SKM-1 (cell line): Measurements from ENCODE around the gene TGFBRAP1.
A peak's percentile ranks its signal among the peaks of the same experiment; 100 is the strongest.
"Not testable (repeated sequence)": the region's sequence is repeated elsewhere in the genome, so short reads cannot be mapped to it uniquely, and the experiment has no call there.

Source experiments
- DNase-seq: peaks from one replicate; lab custom pipeline; 2025; ENCODE audit not compliant: unreplicated experiment; lab: John Stamatoyannopoulos, UW

TGFBRAP1 gene

DNA sequence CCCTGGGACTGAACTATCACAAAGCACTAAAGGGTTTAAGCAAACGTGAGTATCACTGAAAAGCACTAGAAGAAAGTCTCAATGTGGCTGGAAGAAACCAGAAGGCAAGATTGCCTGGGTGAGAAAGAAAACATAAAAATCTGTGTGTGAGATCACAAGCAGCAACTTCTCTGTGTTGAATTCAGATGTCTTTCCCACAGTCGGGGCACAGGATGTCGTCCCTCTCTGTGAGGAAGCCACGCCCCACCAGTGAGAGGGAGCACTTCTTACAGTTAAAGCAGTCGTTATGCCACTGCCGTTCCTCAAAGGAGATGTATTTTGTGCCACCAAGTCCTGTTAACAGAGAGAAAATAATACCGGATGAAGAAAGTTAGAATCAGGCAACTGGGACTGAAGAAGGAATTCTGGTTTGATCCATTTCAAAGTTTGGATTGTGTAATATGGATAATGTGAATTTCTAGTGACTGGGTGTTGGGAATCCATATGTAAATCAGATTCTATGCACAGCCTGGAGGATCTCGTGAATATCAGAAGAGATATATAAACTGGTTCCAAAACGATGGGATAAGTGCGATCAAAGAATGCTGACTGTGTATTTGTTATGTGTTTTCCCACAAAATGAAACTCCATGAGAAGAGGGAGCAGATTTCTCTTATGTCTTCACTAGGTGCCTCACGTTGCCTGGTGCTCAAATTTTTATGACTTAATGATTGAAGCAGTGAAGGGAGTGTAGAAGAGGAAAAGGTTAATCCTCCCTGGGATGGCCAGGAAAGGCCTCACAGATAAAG is 31.8 kb upstream of the TGFBRAP1 start:
- no peak for DNase-seq

DNA sequence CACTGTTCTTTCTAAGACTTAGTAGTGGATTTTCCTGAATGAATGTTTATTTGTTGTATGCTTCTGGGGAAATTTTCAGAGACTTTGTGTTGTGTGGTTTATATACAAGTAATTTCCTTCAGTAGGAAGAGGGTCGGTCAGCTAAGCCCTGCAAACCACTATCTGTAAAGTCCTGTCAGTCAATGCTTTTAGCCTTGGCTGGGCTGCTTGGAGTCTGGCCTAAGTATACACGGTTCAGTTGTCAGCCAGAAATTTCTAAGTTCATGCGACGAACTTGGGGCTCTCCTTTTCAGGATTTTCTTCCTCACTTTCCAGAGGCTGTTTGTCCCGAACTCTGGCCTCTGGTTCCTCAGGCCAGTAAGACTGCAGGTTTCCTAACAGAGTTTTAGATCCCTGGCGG is 29.1 kb upstream of the TGFBRAP1 start:
- DNase-seq = no peak

DNA sequence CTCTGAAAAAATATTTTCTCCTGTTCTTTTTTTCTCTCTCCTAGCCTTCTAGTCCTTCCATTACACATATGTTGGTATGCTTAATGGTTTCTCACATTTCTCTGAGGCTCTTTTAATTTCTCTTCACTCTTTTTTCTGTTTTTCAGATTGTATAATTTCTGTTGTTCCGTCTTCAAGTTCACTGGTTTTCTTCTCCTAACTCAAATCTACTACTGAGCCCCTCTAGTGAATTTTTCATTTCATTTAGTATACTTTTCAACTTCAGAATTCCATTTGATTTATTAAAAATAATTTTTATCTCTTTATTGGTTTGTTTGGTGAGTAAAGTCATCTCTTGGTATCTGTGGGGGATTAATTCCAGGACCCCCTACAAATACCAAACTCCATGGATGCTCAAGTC is 27.6 kb upstream of the TGFBRAP1 start:
- DNase-seq = no peak

- DNase-seq = no peak
Measured at GRCh38 chr2:105344704-105345345, 15.3 kb upstream of the TGFBRAP1 start.

DNA sequence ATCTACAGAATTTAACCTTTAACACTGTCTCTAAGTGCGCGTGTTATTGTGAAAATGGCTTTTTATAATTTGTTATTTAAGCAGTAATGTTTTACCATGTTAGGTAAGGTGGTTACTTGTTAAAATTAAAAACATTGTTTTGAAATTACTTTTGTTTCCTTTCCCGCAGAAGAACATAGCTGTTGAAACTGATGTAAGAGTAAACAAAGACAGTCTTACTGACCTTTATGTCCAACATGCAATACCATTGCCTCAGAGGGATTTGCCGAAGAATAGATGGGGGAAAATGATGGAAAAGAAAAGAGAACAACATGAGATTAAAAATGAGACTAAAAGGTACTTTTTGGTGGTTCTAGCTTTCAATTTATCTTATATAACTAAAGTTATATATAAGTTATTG is 9.9 kb upstream of the TGFBRAP1 start:
- DNase-seq = no peak

- no peak for DNase-seq
Measured at GRCh38 chr2:105338020-105338385, 8.5 kb upstream of the TGFBRAP1 start.

DNA sequence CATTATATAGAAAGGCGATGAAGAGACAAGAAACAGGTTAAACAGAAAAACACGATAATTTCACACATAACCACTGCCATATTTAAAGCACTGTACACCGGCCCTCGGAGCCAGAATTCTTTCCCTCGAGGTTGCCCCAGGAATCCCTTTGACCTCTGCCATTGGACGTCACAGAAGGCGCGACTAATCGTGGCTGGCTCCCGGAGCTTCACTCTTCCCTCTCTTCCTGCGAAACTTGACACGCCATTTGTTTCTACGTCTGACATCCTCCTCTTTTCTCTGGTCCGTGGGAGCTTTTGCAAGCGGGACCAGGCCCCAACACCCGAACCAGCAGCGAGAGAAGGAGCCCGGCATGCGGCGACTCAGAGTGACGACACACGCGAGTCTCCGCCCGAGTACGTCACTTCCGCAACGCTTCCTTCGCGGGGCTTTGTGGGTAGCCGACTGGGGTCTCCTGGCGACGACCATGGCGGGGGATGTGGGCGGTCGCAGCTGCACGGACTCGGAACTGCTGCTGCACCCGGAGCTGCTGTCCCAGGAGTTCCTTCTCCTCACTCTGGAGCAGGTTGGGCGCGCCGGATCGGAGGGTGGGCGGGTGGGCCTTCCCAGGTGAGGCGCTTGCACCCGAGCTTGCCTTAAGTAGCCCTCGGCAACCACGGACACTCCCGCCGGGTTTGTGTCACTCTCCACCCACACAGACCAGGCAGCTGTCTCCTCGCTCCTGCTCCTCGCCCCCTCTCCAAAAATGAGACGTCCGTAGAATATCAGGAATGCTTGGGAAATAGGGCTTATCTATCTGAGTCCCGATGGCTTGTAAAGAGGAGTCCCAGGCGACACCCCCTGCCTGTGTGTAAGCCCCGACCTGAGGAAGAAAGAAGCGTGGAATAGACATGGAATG is 7.8 kb upstream of the TGFBRAP1 start, which contains the start of gene C2orf49:
Gene C2orf49 (plus strand): TSS at position 419 of the 898 bp plus-strand sequence. CDS start 48 bp downstream, at position 467.
- DNase-seq = peak; percentile 59

DNA sequence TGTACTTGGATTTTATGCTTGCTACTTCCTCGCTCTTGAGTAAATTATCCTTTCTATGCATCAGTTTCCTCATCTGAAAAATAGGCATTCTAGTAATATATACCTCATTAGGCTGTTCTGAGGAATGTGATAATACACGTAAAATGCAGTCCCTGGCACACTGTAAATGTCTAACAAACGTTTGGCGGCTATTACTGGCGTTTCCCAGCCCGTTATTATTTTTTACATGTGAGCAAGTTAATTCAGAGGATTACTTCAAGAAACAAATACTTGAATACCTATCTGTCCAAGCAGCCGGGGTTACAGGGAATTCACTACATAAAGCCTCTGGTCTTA is 7.2 kb upstream of the TGFBRAP1 start:
- no peak for DNase-seq

DNA sequence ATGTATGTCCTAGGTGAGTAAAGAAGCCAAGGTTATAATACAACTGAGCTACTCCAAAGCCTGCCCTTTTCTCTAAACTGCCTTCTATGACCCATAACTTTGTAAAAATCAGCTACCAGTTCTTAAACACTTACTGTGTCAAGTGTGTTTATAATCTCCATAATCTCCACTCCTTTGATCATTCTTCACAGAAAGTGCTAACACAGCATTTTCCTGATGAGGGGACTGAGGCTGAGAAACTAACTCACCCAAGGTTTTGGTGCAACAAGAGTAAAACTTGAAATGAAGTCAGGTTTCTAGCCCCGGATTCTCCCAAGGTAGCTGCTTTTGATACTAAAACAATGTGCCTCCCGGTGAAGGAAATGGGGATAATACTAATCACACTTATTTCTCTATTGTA is 5.9 kb upstream of the TGFBRAP1 start:
- DNase-seq = no peak

DNA sequence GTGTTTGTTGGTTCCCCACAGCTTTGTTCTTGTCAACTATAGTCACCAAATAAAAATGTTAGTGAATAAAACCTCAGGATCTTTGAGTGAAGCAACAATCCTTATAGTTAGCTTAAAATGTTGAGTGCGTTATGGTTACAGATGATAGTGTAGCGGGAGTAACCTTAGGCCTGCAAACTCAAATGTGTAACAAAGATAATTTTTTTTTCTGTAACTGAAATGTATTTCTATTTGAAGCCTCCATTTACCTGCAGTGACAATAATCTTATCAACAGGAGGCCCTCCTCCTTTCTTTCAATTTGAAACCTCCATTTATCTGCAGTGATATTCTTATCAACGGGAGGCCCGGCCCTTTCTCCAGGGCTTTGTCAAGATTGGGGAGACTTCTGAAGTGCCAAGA is 4.7 kb upstream of the TGFBRAP1 start:
- DNase-seq = no peak

DNA sequence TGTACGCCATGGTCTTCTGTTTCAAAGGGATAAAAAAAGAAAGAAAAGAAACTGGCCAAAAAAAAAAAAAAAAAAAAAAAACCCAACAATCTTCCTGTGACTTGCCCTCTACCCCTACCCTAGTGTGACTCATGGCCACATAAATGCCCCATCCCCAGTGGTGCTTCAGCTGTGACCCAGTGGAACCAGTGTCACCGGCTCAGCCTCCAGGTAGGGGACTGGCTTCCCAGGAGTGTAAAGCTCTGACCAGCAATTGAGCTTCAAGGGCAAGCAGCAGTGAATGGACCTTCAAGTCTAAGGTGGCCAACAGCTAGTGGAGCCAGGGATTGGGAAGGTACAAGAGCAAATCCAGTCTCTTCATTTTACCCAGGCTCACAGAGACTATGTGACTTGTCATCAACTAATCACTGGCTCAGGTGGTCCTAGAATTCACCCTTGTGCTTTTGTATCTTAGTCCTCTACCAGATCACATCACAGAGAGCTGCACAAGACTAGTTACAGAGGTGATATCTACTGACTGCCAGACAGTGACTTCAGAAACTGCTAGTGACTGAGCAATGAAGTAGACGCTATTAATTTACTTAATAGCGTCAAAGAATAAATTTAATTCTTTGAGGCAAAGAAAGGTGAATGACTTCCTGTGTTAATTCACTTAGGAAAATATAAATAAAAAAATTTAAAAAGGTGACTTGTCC is 1.3 kb upstream of the TGFBRAP1 start:
- no peak for DNase-seq

GRCh38 chr2:105329197-105329554 is 359 bp downstream of the TGFBRAP1 start:
- no peak for DNase-seq

GRCh38 chr2:105328281-105329196 is 996 bp downstream of the TGFBRAP1 start:
- no peak for DNase-seq

DNA sequence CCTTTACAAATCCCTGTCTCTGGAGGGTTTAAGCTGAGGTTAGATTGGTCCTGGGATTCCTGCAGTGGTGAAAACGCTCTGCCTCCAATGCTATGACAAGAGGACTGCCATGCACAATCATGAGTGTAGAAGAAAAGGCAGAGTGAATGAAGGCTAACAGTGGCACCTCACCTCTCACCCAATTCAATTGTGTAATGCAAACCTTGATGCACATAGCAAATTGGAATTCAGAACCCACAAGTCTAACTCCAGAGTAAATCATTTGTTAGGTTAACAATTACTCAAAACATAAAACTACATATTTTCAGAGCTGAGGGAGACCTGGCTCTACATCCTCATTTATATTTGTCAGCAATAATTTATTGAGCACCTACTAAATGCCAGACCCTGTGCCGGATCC is 1.8 kb downstream of the TGFBRAP1 start:
- DNase-seq = no peak

GRCh38 chr2:105327271-105327670 is 2.3 kb downstream of the TGFBRAP1 start:
- DNase-seq = not testable (repeated sequence)

GRCh38 chr2:105325389-105325963 is 4.1 kb downstream of the TGFBRAP1 start:
- no peak for DNase-seq

DNA sequence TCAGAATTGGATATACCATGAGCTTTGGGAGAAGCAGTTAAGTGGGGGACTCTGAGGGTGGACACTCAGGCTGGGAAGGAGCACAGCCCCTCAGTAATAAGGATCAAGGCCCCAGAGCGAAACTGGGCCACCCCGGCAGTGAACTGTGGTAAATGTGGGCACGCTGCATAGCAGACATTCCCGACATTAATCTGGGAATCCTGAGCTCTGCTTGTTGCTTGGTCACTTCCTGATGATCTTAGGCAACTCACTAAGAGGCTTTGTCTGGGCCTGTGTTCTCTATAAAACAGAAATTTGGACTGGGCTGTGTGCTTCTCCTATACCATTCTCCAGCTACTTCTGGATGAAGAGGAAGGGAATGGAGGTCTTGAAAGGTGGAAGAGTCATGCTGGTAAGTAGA is 4.8 kb downstream of the TGFBRAP1 start:
- no peak for DNase-seq

GRCh38 chr2:105324101-105324500 is 5.4 kb downstream of the TGFBRAP1 start:
- peak; percentile 13 for DNase-seq

- no peak for DNase-seq
Measured at GRCh38 chr2:105323111-105323510, 6.4 kb downstream of the TGFBRAP1 start.
